Measurements from ENCODE around the gene MEIKIN.

GRCh38 chr5:131966551-131966950, 21.1 kb upstream of the MEIKIN start:
- TF ChIP-seq, protein P1, sequence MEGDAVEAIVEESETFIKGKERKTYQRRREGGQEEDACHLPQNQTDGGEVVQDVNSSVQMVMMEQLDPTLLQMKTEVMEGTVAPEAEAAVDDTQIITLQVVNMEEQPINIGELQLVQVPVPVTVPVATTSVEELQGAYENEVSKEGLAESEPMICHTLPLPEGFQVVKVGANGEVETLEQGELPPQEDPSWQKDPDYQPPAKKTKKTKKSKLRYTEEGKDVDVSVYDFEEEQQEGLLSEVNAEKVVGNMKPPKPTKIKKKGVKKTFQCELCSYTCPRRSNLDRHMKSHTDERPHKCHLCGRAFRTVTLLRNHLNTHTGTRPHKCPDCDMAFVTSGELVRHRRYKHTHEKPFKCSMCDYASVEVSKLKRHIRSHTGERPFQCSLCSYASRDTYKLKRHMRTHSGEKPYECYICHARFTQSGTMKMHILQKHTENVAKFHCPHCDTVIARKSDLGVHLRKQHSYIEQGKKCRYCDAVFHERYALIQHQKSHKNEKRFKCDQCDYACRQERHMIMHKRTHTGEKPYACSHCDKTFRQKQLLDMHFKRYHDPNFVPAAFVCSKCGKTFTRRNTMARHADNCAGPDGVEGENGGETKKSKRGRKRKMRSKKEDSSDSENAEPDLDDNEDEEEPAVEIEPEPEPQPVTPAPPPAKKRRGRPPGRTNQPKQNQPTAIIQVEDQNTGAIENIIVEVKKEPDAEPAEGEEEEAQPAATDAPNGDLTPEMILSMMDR (IDR thresholded peaks at IDR 0.05; ENCODE audit: low read depth, low read length): no peak
- no peak for TF ChIP-seq POLR2A (IDR thresholded peaks at IDR 0.05; ENCODE audit: extremely low read depth, insufficient read length)

Measured in NB4 (cell line).